Heart left ventricle (tissue), 16 donors: ENCODE measurements around the gene C11orf98. TPM values are rescaled to one million over a fixed set of nuclear protein-coding genes. Genes with fewer than 3 reads are reported as not detected.

Experiments
- ATAC-seq, 4 donors: fragments of 200-7000 bp; cut with Tn5 transposase; one replicate each; pipeline ENCODE4 v1.9.1; 2020 to 2022; ENCODE audit warnings: moderate library complexity in 4 of 4, mild to moderate bottlenecking in 3 of 4, moderate number of reproducible peaks in 1 of 4
- DNase-seq, 5 donors: peaks; one replicate each; pipeline ENCODE4 v3.0.0-alpha.2; 2020
- H3K27ac ChIP-seq, 12 donors: fragments of 200-600 bp; sonication (generic) in 4 of 12; one replicate each; pipeline versions ENCODE4 v1.5.0 to v1.8.0; 2016 to 2022; ENCODE audit warnings: mild to moderate bottlenecking in 2 of 12
- H3K27me3 ChIP-seq, 9 donors: fragments of 200-600 bp; sonication (generic) in 2 of 9; one replicate each; pipeline versions ENCODE4 v1.5.1 to v1.8.0; 2016 to 2022; ENCODE audit warnings: mild to moderate bottlenecking in 3 of 9
- H3K36me3 ChIP-seq, 9 donors: fragments of 200-600 bp; sonication (generic) in 2 of 9; one replicate each; pipeline versions ENCODE4 v1.5.0 to v1.8.0; 2018 to 2022; ENCODE audit warnings: mild to moderate bottlenecking in 2 of 9
- H3K4me1 ChIP-seq, 12 donors: fragments of 200-600 bp; sonication (generic) in 4 of 12; one replicate each; pipeline versions ENCODE4 v1.5.0 to v1.8.0; 2016 to 2022; ENCODE audit warnings: mild to moderate bottlenecking in 3 of 12
- H3K4me3 ChIP-seq, 12 donors: fragments of 200-600 bp; sonication (generic) in 4 of 12; one replicate each; pipeline versions ENCODE4 v1.5.0 to v1.8.0; 2017 to 2022; ENCODE audit warnings: mild to moderate bottlenecking in 9 of 12, moderate library complexity in 4 of 12
- H3K9me3 ChIP-seq, 12 donors: fragments of 200-600 bp; sonication (generic) in 4 of 12; one replicate each; pipeline versions ENCODE4 v1.5.0 to v1.8.0; 2016 to 2022; ENCODE audit warnings: mild to moderate bottlenecking in 1 of 12
- POLR2A ChIP-seq, 2 donors: fragments of 450-650 bp; IDR thresholded peaks; one replicate each; pipeline ENCODE4 v1.6.1; 2017; ENCODE audit warnings: antibody characterized with exemption in 2 of 2, mild to moderate bottlenecking in 2 of 2, moderate library complexity in 2 of 2
- WGBS, 4 donors: extraction: QIAGEN DNeasy Blood & Tissue Kit in 2 of 4; methylation state at CpG; one replicate each; pipeline versions ENCODE4 v1.1.5 to v1.1.7; 2013 to 2018; 5-methylcytosine and 5-hydroxymethylcytosine counted together
- intact Hi-C, 10 donors: fragments of 100-400 bp; cut with DNase I; formaldehyde crosslinking; loops; one replicate each; pipeline versions ENCODE4 v1.11.1 to v1.14.2; 2022
- polyA plus RNA-seq, 2 donors: library from polyadenylated mRNA; stranded (reverse); fragments of 200-250 nt; gene quantifications; one replicate each; pipeline ENCODE4 v1.2.3, GENCODE V29; 2013
- total RNA-seq, 9 donors: library from RNA; depleted of rRNA in 2 of 9; stranded (reverse); fragments of >200 nt in 2 of 9; fragmentation: NEBNext Ultra II Directional in 3 of 9; extraction: Animal tissue kit (Norgen Biotek cat#: 25700) in 3 of 9; gene quantifications; one replicate each; pipeline versions ENCODE4 v1.1.0 to v1.2.4, GENCODE V29; 2016 to 2023
- TF ChIP-seq, protein P1 (sequence below), 12 donors: fragments of 200-600 bp; sonication (generic) in 4 of 12; IDR thresholded peaks; one replicate each; pipeline versions ENCODE4 v1.5.0 to v1.8.0; 2018 to 2022; ENCODE audit warnings: antibody characterized with exemption in 12 of 12, mild to moderate bottlenecking in 5 of 12
- donor health status: ischemic (EF 13 %, LVEDD 7.1; RV severe dilation, severe dysfunction).
- donor health status: healthy with polysubstance abuse.
- donor health status: DM: no; HTN: yes; CAD: no.
- donor health status: DM: no; HTN: no; CAD: no.
- donor health status: ischemic (EF 25% LVEDD 6.9; RV normal size, moderate dysfunction).
- donor health status: ischemic (EF 25% LVEDD 5.7; RV mildly dilated, moderate dysfunction).
- donor health status: healthy.
- donor health status: DM: yes; HTN: yes; CAD: no.
- donor health status: ischemic (EF 35%, LVEDD 5.7; RV mildly dilated, moderate dysfunction).
- donor health status: nonischemic (EF 11% LVEDD 7.7; RV severe dilation, severe dysfunction).
- donor health status: DM: yes; HTN: yes; CAD: no.
- donor health status: PGD.
- donor health status: ischemic (EF 29% LVEDD 5.4; RV normal size, mild dysfunction).
- donor health status: nonischemic (EF 23%, LVEDD 6.1; RV moderate dilation, normal function).

C11orf98 gene
- total and polyA plus RNA-seq, 11 donors: 24.0 to 191 (median 39.3) TPM

DNA sequence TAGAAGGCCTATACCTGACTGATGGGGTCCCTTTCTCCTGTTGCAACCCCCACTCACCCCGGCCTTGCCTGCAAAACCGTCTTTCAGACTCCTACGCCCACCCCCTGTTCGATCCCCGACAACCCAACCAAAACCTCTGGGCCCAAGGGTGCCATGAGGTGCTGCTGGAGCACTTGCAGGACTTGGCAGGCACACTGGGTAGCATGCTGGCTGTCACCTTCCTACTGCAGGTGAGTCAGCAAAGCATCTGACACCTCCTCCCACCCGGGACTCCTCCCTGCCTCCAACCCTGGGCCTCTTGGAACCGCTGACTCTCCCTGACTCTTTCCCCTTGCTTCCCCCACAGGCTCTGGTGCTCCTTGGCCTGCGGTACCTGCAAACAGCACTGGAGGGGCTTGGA, 50.7 kb downstream of the C11orf98 start:
- peaks cover 0 to 50% (median 27%) of the 10 kb centered on the region in 9 donors for H3K36me3 ChIP-seq
- H3K9me3 ChIP-seq: no peaks in the 10 kb centered on the region
- DNase-seq (peak in 1 of 5 donors; percentile 48), ATAC-seq (no peak)
- peak overlapping the region in 2 of 12 donors; percentile 91 to 98 for H3K27ac ChIP-seq
- no peak for TF ChIP-seq POLR2A (IDR thresholded peaks at IDR 0.05)
- TF ChIP-seq, protein P1, sequence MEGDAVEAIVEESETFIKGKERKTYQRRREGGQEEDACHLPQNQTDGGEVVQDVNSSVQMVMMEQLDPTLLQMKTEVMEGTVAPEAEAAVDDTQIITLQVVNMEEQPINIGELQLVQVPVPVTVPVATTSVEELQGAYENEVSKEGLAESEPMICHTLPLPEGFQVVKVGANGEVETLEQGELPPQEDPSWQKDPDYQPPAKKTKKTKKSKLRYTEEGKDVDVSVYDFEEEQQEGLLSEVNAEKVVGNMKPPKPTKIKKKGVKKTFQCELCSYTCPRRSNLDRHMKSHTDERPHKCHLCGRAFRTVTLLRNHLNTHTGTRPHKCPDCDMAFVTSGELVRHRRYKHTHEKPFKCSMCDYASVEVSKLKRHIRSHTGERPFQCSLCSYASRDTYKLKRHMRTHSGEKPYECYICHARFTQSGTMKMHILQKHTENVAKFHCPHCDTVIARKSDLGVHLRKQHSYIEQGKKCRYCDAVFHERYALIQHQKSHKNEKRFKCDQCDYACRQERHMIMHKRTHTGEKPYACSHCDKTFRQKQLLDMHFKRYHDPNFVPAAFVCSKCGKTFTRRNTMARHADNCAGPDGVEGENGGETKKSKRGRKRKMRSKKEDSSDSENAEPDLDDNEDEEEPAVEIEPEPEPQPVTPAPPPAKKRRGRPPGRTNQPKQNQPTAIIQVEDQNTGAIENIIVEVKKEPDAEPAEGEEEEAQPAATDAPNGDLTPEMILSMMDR (IDR thresholded peaks at IDR 0.05): no peak
- H3K27me3 ChIP-seq: no peaks in the 10 kb centered on the region
- H3K4me3 ChIP-seq: no peak overlapping the region
- H3K4me1 ChIP-seq: peaks cover 4 to 37% (median 18%) of the 10 kb centered on the region in 12 donors
- intact Hi-C loops: loop anchor here in 3 of 10 donors (5.0 kb wide), 1 partner anchor 33 kb away; the partner anchor contains the start of gene GANAB (in 3 of the 3)
- 77 to 83% (median 79%) methylated on average over 8 of the region's 8 CpGs for WGBS, 4 donors

DNA sequence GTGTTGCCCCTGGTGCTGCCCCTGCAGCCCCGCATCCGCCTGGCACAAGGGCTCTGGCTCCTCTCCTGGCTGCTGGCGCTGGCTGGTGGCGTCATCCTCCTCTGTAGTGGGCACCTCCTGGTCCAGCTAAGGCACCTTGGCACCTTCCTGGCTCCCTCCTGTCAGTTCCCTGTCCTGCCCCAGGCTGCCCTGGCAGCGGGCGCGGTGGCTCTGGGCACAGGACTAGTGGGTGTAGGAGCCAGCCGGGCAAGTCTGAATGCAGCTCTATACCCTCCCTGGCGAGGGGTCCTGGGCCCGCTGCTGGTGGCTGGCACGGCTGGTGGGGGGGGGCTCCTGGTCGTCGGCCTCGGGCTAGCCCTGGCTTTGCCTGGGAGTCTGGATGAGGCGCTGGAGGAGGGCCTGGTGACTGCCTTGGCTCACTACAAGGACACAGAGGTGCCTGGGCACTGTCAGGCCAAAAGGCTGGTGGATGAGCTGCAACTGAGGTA, 51.7 kb downstream of the C11orf98 start:
- Histone ChIP-seq H3K4me3 (peak overlapping the region in 10 of 12 donors; percentile 75 to 99 (median 84)), H3K9me3 (no peaks in the 10 kb centered on the region), H3K4me1 (peaks cover 4 to 37% (median 18%) of the 10 kb centered on the region in 12 donors), H3K36me3 (peaks cover 0 to 55% (median 34%) of the 10 kb centered on the region in 9 donors), H3K27me3 (no peaks in the 10 kb centered on the region), H3K27ac (peak overlapping the region; percentile 91 to 99 (median 98))
- peak in 2 of 4 donors; percentile 3 to 4 for ATAC-seq
- TF ChIP-seq, protein P1 (IDR thresholded peaks at IDR 0.05): no peak
- TF ChIP-seq POLR2A (IDR thresholded peaks at IDR 0.05): no peak
- WGBS, 4 donors: 56 to 77% (median 62%) methylated on average over 4 to 15 of the region's 15 CpGs
- DNase-seq: peak in 2 of 5 donors; percentile 36 to 74
- intact Hi-C loops: loop anchor here in 3 of 10 donors (5.0 kb wide), 1 partner anchor 34 kb away; the partner anchor contains the start of gene GANAB (in 3 of the 3)

Other genes with a start within 250 kb of the C11orf98 start
- not detected for gene SCGB1A1, start 246.2 kb downstream of the C11orf98 start, total RNA-seq
- gene SCGB1A1, start 246.2 kb downstream of the C11orf98 start, polyA plus RNA-seq: not detected
- gene AHNAK, start 118.4 kb downstream of the C11orf98 start, total RNA-seq: 100 to 1,000 TPM; 251 to 861 (median 409) TPM
- 100 to 1,000 TPM in 1 of 2 donors, 10 to 100 TPM in 1; 84.4 to 251 TPM for gene AHNAK, start 118.4 kb downstream of the C11orf98 start, polyA plus RNA-seq
- 1,000 to 10,000 TPM in 3 of 9 donors, 100 to 1,000 TPM in 6; 799 to 1,135 (median 929) TPM for gene EEF1G, start 91.3 kb downstream of the C11orf98 start, total RNA-seq
- gene EEF1G, start 91.3 kb downstream of the C11orf98 start, polyA plus RNA-seq: 1,000 to 10,000 TPM in 1 of 2 donors, 100 to 1,000 TPM in 1; 549 to 1,190 TPM
- 10 to 100 TPM in 7 of 9 donors, 1 to 10 TPM in 2; 6.3 to 16.3 (median 11.3) TPM for gene TUT1, start 73.7 kb downstream of the C11orf98 start, total RNA-seq
- 10 to 100 TPM in 1 of 2 donors, 1 to 10 TPM in 1; 8.5 to 12.2 TPM for gene TUT1, start 73.7 kb downstream of the C11orf98 start, polyA plus RNA-seq
- 10 to 100 TPM; 24.1 to 55.3 (median 33.7) TPM for gene MTA2, start 63.3 kb downstream of the C11orf98 start, total RNA-seq
- 10 to 100 TPM; 18.4 to 40.3 TPM for gene MTA2, start 63.3 kb downstream of the C11orf98 start, polyA plus RNA-seq
- gene EML3, start 52.4 kb downstream of the C11orf98 start, total RNA-seq: 10 to 100 TPM in 8 of 9 donors, 1 to 10 TPM in 1; 8.8 to 40.9 (median 16.2) TPM
- 10 to 100 TPM; 14.7 to 15.3 TPM for gene EML3, start 52.4 kb downstream of the C11orf98 start, polyA plus RNA-seq
- 1 to 10 TPM; 1.5 to 5.8 (median 2.1) TPM for gene ROM1, start 52.0 kb downstream of the C11orf98 start, total RNA-seq
- gene ROM1, start 52.0 kb downstream of the C11orf98 start, polyA plus RNA-seq: 1 to 10 TPM; 2.9 to 5.3 TPM
- gene B3GAT3, start 43.2 kb downstream of the C11orf98 start, total RNA-seq: 10 to 100 TPM in 7 of 9 donors, 1 to 10 TPM in 2; 9.2 to 20.5 (median 12.3) TPM
- 10 to 100 TPM; 19.1 to 38.1 TPM for gene B3GAT3, start 43.2 kb downstream of the C11orf98 start, polyA plus RNA-seq
- 100 to 1,000 TPM in 4 of 9 donors, 10 to 100 TPM in 5; 64.4 to 182 (median 99.1) TPM for gene GANAB, start 18.6 kb downstream of the C11orf98 start, total RNA-seq
- gene GANAB, start 18.6 kb downstream of the C11orf98 start, polyA plus RNA-seq: 100 to 1,000 TPM in 1 of 2 donors, 10 to 100 TPM in 1; 49.3 to 113 TPM
- 10 to 100 TPM in 7 of 9 donors, 1 to 10 TPM in 2; 9.1 to 23.2 (median 11.5) TPM for gene INTS5, start 11.9 kb downstream of the C11orf98 start, total RNA-seq
- 10 to 100 TPM in 1 of 2 donors, 1 to 10 TPM in 1; 3.3 to 15.5 TPM for gene INTS5, start 11.9 kb downstream of the C11orf98 start, polyA plus RNA-seq
- 1 to 10 TPM in 7 of 9 donors, under 1 TPM in 2; 0.38 to 8.7 (median 4.2) TPM for gene CSKMT, start 102 bp upstream of the C11orf98 start, total RNA-seq
- 1 to 10 TPM; 4.4 to 6.6 TPM for gene CSKMT, start 102 bp upstream of the C11orf98 start, polyA plus RNA-seq
- 1 to 10 TPM; 5.3 to 8.8 (median 5.9) TPM for gene UQCC3, start 6.5 kb upstream of the C11orf98 start, total RNA-seq
- 10 to 100 TPM; 11.5 to 15.8 TPM for gene UQCC3, start 6.5 kb upstream of the C11orf98 start, polyA plus RNA-seq
- gene LBHD1, start 7.1 kb upstream of the C11orf98 start, total RNA-seq: 1 to 10 TPM; 1.8 to 6.3 (median 2.9) TPM
- gene LBHD1, start 7.1 kb upstream of the C11orf98 start, polyA plus RNA-seq: 1 to 10 TPM; 1.4 to 1.8 TPM
- 100 to 1,000 TPM in 1 of 9 donors, 10 to 100 TPM in 8; 69.2 to 116 (median 83.1) TPM for gene UBXN1, start 13.9 kb upstream of the C11orf98 start, total RNA-seq
- 100 to 1,000 TPM in 1 of 2 donors, 10 to 100 TPM in 1; 88.7 to 188 TPM for gene UBXN1, start 13.9 kb upstream of the C11orf98 start, polyA plus RNA-seq
- 1 to 10 TPM in 8 of 9 donors, under 1 TPM in 1; 0.63 to 8.6 (median 2.7) TPM for gene LRRN4CL, start 24.3 kb upstream of the C11orf98 start, total RNA-seq
- gene LRRN4CL, start 24.3 kb upstream of the C11orf98 start, polyA plus RNA-seq: 1 to 10 TPM; 1.3 to 1.9 TPM
- gene BSCL2, start 42.2 kb upstream of the C11orf98 start, total RNA-seq: 10 to 100 TPM; 13.3 to 30.1 (median 20.0) TPM
- 10 to 100 TPM; 23.1 to 39.4 TPM for gene BSCL2, start 42.2 kb upstream of the C11orf98 start, polyA plus RNA-seq
- gene GNG3, start 42.5 kb upstream of the C11orf98 start, total RNA-seq: under 1 TPM in 4 of 9 donors, not detected in 5; 0.27 to 0.55 (median 0.32) TPM
- under 1 TPM in 1 of 2 donors, not detected in 1; 0.14 TPM for gene GNG3, start 42.5 kb upstream of the C11orf98 start, polyA plus RNA-seq
- gene HNRNPUL2, start 62.2 kb upstream of the C11orf98 start, total RNA-seq: 10 to 100 TPM in 8 of 9 donors, 1 to 10 TPM in 1; 9.6 to 39.5 (median 32.6) TPM
- 10 to 100 TPM; 32.7 to 35.2 TPM for gene HNRNPUL2, start 62.2 kb upstream of the C11orf98 start, polyA plus RNA-seq
- gene TTC9C, start 63.3 kb upstream of the C11orf98 start, total RNA-seq: 10 to 100 TPM in 7 of 9 donors, 1 to 10 TPM in 2; 7.4 to 23.5 (median 12.1) TPM
- 10 to 100 TPM; 13.9 to 20.0 TPM for gene TTC9C, start 63.3 kb upstream of the C11orf98 start, polyA plus RNA-seq
- 10 to 100 TPM in 4 of 9 donors, 1 to 10 TPM in 5; 6.9 to 16.6 (median 9.9) TPM for gene ZBTB3, start 89.0 kb upstream of the C11orf98 start, total RNA-seq
- gene ZBTB3, start 89.0 kb upstream of the C11orf98 start, polyA plus RNA-seq: 1 to 10 TPM; 3.5 to 3.7 TPM
- gene POLR2G, start 96.4 kb upstream of the C11orf98 start, total RNA-seq: 10 to 100 TPM; 32.6 to 61.2 (median 43.8) TPM
- 100 to 1,000 TPM in 1 of 2 donors, 10 to 100 TPM in 1; 43.6 to 106 TPM for gene POLR2G, start 96.4 kb upstream of the C11orf98 start, polyA plus RNA-seq
- 10 to 100 TPM in 3 of 9 donors, 1 to 10 TPM in 6; 7.1 to 19.5 (median 9.3) TPM for gene TAF6L, start 106.2 kb upstream of the C11orf98 start, total RNA-seq
- 10 to 100 TPM; 12.7 to 12.9 TPM for gene TAF6L, start 106.2 kb upstream of the C11orf98 start, polyA plus RNA-seq
- 10 to 100 TPM; 14.7 to 46.0 (median 19.4) TPM for gene TMEM179B, start 122.2 kb upstream of the C11orf98 start, total RNA-seq
- 10 to 100 TPM; 23.8 to 47.3 TPM for gene TMEM179B, start 122.2 kb upstream of the C11orf98 start, polyA plus RNA-seq
- gene TMEM223, start 126.8 kb upstream of the C11orf98 start, total RNA-seq: 10 to 100 TPM; 19.0 to 52.3 (median 25.9) TPM
- 10 to 100 TPM; 26.3 to 55.6 TPM for gene TMEM223, start 126.8 kb upstream of the C11orf98 start, polyA plus RNA-seq
- 10 to 100 TPM; 28.5 to 51.7 (median 34.1) TPM for gene NXF1, start 140.2 kb upstream of the C11orf98 start, total RNA-seq
- 10 to 100 TPM; 40.7 to 63.4 TPM for gene NXF1, start 140.2 kb upstream of the C11orf98 start, polyA plus RNA-seq
- gene STX5, start 166.8 kb upstream of the C11orf98 start, total RNA-seq: 10 to 100 TPM; 16.2 to 26.8 (median 18.9) TPM
- gene STX5, start 166.8 kb upstream of the C11orf98 start, polyA plus RNA-seq: 10 to 100 TPM in 1 of 2 donors, 1 to 10 TPM in 1; 8.6 to 36.1 TPM
- not detected for gene TEX54, start 167.6 kb upstream of the C11orf98 start, total RNA-seq
- gene TEX54, start 167.6 kb upstream of the C11orf98 start, polyA plus RNA-seq: not detected
- 10 to 100 TPM; 19.2 to 36.6 (median 24.8) TPM for gene WDR74, start 174.4 kb upstream of the C11orf98 start, total RNA-seq
- 10 to 100 TPM; 28.7 to 70.6 TPM for gene WDR74, start 174.4 kb upstream of the C11orf98 start, polyA plus RNA-seq
- 10 to 100 TPM; 26.6 to 76.0 (median 59.1) TPM for gene SLC3A2, start 215.7 kb upstream of the C11orf98 start, total RNA-seq
- gene SLC3A2, start 215.7 kb upstream of the C11orf98 start, polyA plus RNA-seq: 100 to 1,000 TPM in 1 of 2 donors, 10 to 100 TPM in 1; 27.1 to 103 TPM